A549 (cell line): ENCODE data around the gene GRIN2C. TPM values are rescaled to one million over a fixed set of nuclear protein-coding genes. Genes with fewer than 3 reads are reported as not detected.
A peak's percentile ranks its signal among the peaks of the same experiment; 100 is the strongest.

ENCODE experiments used
- ATAC-seq, 2 experiments: fragments of 200-7000 bp in 1 of 2; fragments of >200 bp in 1 of 2; cut with Nextera tagmentation in 1 of 2; cut with Tn5 transposase in 1 of 2; 3 replicates each; pipeline versions ENCODE4 v1.8.0 to v1.9.1; 2018 to 2020; ENCODE audit warnings: mild to moderate bottlenecking in 1 of 2, moderate library complexity in 1 of 2
- CTCF ChIA-PET: fragments of 300-600 bp; sonication (Branson Sonifier 250); formaldehyde crosslinking; extraction: SDS; loops from one replicate; lab custom pipeline; 2021; ENCODE audit warnings: antibody characterized with exemption, inconsistent platforms; lab: Yijun Ruan, JAX
- POLR2A ChIA-PET: fragments of 350-600 bp; formaldehyde crosslinking; extraction: SDS; loops from one replicate; lab custom pipeline; 2021; ENCODE audit warnings: antibody characterized with exemption, inconsistent platforms; lab: Yijun Ruan, JAX
- DNase-seq, 2 experiments: peaks; one replicate each; pipeline versions ENCODE4 v3.0.0 to v3.0.0-alpha.2; 2011 to 2016; ENCODE audit warnings: low read depth in 1 of 2, low spot score in 1 of 2
- FAIRE-seq: peaks from 2 replicates; lab custom pipeline; 2011; peaks lifted over from hg19 to GRCh38; lab: Jason Lieb, UNC
- H3K27ac ChIP-seq, 2 experiments: fragments of >200 bp; sonication (Bioruptor Twin); formaldehyde crosslinking; 3 replicates each; pipeline ENCODE4 v1.5.1; 2016 to 2017
- H3K4me1 ChIP-seq: fragments of >200 bp; sonication (Bioruptor Twin); formaldehyde crosslinking; 3 replicates; pipeline ENCODE4 v1.6.1; 2016
- H3K4me2 ChIP-seq: fragments of >200 bp; sonication (Bioruptor Twin); formaldehyde crosslinking; 3 replicates; pipeline ENCODE4 v1.6.1; 2016
- H3K4me3 ChIP-seq: fragments of >200 bp; sonication (Bioruptor Twin); formaldehyde crosslinking; 3 replicates; pipeline ENCODE4 v1.5.1; 2016
- H3K9me3 ChIP-seq: fragments of >200 bp; sonication (Bioruptor Twin); formaldehyde crosslinking; 3 replicates; pipeline ENCODE4 v1.6.1; 2016
- CBX8 ChIP-seq: fragments of 200-600 bp; sonication (generic); IDR thresholded peaks from 2 replicates; pipeline ENCODE4 v1.6.1; 2016
- CEBPB ChIP-seq, 2 experiments: fragments of >200 bp in 1 of 2; sonication (Bioruptor Twin) in 1 of 2; formaldehyde crosslinking in 1 of 2; IDR thresholded peaks; 2 replicates each; pipeline ENCODE4 v1.6.1; 2012 to 2016
- CHD4 ChIP-seq: fragments of 200-600 bp; sonication (generic); IDR thresholded peaks from 2 replicates; pipeline ENCODE4 v1.6.1; 2016; ENCODE audit warnings: antibody characterized with exemption, mild to moderate bottlenecking, borderline replicate concordance
- EHF ChIP-seq: fragments of 250-450 bp; sonication (Bioruptor Pico); IDR thresholded peaks from 2 replicates; pipeline ENCODE4 v1.5.0; 2020; ENCODE audit warnings: mild to moderate bottlenecking
- ESRRA ChIP-seq: fragments of 150-350 bp; IDR thresholded peaks from 2 replicates; pipeline ENCODE4 v1.6.1; 2014; ENCODE audit warnings: mild to moderate bottlenecking, low read length, borderline replicate concordance
- GATA3 ChIP-seq: IDR thresholded peaks from 2 replicates; pipeline ENCODE4 v1.6.1; 2012; ENCODE audit warnings: borderline replicate concordance
- HDAC2 ChIP-seq: fragments of 200-600 bp; sonication (generic); IDR thresholded peaks from 2 replicates; pipeline ENCODE4 v1.6.1; 2016
- HEYL ChIP-seq: fragments of 250-450 bp; sonication (Bioruptor Pico); IDR thresholded peaks from 2 replicates; pipeline ENCODE4 v1.8.0; 2021; ENCODE audit warnings: mild to moderate bottlenecking, moderate library complexity
- HOXA7 ChIP-seq: fragments of 250-450 bp; sonication (Bioruptor Pico); IDR thresholded peaks from 2 replicates; pipeline ENCODE4 v1.5.0; 2020; ENCODE audit warnings: mild to moderate bottlenecking, moderate library complexity
- HOXB13 ChIP-seq: fragments of 250-450 bp; sonication (Bioruptor Pico); IDR thresholded peaks from 2 replicates; pipeline ENCODE4 v1.5.0; 2020; ENCODE audit warnings: low read depth, mild to moderate bottlenecking, moderate library complexity
- JUNB ChIP-seq: fragments of >200 bp; sonication (Bioruptor Twin); formaldehyde crosslinking; IDR thresholded peaks from 2 replicates; pipeline ENCODE4 v1.6.1; 2016
- KDM1A ChIP-seq: fragments of 200-600 bp; sonication (generic); IDR thresholded peaks from 2 replicates; pipeline ENCODE4 v1.6.1; 2016; ENCODE audit warnings: low read depth, mild to moderate bottlenecking
- KDM5A ChIP-seq: fragments of 200-600 bp; sonication (generic); IDR thresholded peaks from 2 replicates; pipeline ENCODE4 v1.6.1; 2016; ENCODE audit warnings: antibody characterized with exemption, mild to moderate bottlenecking
- POLR2A ChIP-seq: IDR thresholded peaks from 2 replicates; pipeline ENCODE4 v1.6.1; 2012; ENCODE audit warnings: mild to moderate bottlenecking, low read length
- RAD21 ChIP-seq, 2 experiments: fragments of >200 bp in 1 of 2; sonication (Bioruptor Twin) in 1 of 2; formaldehyde crosslinking in 1 of 2; IDR thresholded peaks in 1 of 2; conservative IDR thresholded peaks in 1 of 2; 2 replicates in 1 of 2; 3 replicates in 1 of 2; pipeline ENCODE4 v1.6.1; 2012 to 2018; ENCODE audit warnings: inconsistent platforms in 1 of 2
- RCOR1 ChIP-seq: fragments of 150-350 bp; IDR thresholded peaks from 2 replicates; pipeline ENCODE4 v1.6.1; 2014; ENCODE audit warnings: antibody characterized with exemption, low read length, low read depth
- SREBF2 ChIP-seq: fragments of 450-650 bp; IDR thresholded peaks from 2 replicates; pipeline ENCODE4 v1.6.1; 2014; ENCODE audit warnings: mild to moderate bottlenecking, moderate library complexity
- TFCP2L1 ChIP-seq: fragments of 250-450 bp; sonication (Bioruptor Pico); IDR thresholded peaks from 2 replicates; pipeline ENCODE4 v1.5.0; 2021; ENCODE audit warnings: mild to moderate bottlenecking
- ZC3H11A ChIP-seq: fragments of 450-650 bp; IDR thresholded peaks from 2 replicates; pipeline ENCODE4 v1.6.1; 2014; ENCODE audit warnings: antibody characterized with exemption, mild to moderate bottlenecking
- WGBS: methylation state at CpG from one replicate; pipeline ENCODE4 v1.1.6; 2017; ENCODE audit errors: missing lambda C conversion rate; 5-methylcytosine and 5-hydroxymethylcytosine counted together
- polyA plus RNA-seq, 4 experiments: library from polyadenylated mRNA; depleted of rRNA in 3 of 4; stranded (reverse); fragments of >200 nt; fragmentation: RNase III in 1 of 4; extraction: RNeasy Plus Mini Kit Qiagen cat#74134 plus additional on column Dnase treatment in 1 of 4; gene quantifications; 2 replicates in 3 of 4; 3 replicates in 1 of 4; pipeline ENCODE4 v1.2.3, GENCODE V29; 2011 to 2017
- TF ChIP-seq, protein P1 (sequence below): IDR thresholded peaks from 2 replicates; pipeline ENCODE4 v1.6.1; 2012
- TF ChIP-seq, protein P2 (sequence below): fragments of 200-600 bp; sonication (generic); IDR thresholded peaks from 2 replicates; pipeline ENCODE4 v1.6.1; 2016; ENCODE audit warnings: antibody characterized with exemption, mild to moderate bottlenecking, moderate library complexity
- TF ChIP-seq, protein P3 (sequence below): fragments of >200 bp; sonication (Bioruptor Twin); formaldehyde crosslinking; IDR thresholded peaks from 2 replicates; pipeline ENCODE4 v1.6.1; 2016
- TF ChIP-seq, protein P4 (sequence below): fragments of >200 bp; sonication (Bioruptor Twin); formaldehyde crosslinking; IDR thresholded peaks from 3 replicates; pipeline ENCODE4 v1.5.1; 2016
- TF ChIP-seq, protein P5 (sequence below): IDR thresholded peaks from 2 replicates; pipeline ENCODE4 v1.6.1; 2012; ENCODE audit warnings: low read depth, borderline replicate concordance
- TF ChIP-seq, protein P6 (sequence below): fragments of 450-650 bp; IDR thresholded peaks from 2 replicates; pipeline ENCODE4 v1.6.1; 2014; ENCODE audit warnings: antibody characterized with exemption

Gene GRIN2C
- polyA plus RNA-seq, 2 of the 4 experiments (the other 2 are of a cell fraction) = 0.17 to 0.28 TPM

DNA sequence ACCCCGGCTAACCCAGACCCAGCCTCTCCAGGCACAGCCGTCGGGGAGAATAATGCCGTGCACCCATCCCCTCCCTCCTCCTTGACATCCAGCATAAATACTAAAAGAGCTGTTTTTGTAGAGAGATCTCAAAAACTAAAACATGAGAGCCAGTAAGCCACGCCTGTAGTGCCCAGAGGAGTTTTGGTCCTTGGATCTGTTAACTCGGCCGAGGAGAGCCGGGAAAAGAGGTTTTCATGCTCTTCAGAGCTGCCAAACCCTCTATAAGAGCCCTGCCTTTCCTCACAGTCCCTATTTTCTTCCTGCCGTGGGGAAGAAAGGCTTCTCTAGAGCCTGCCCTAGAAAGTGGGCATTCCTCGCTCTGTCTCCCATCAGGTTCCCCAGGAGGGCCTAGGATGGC lies 53.4 kb downstream of the GRIN2C start:
- Histone ChIP-seq H3K9me3 (no peaks in the 10 kb centered on the region), H3K4me2 (no peak overlapping the region)
- ATAC-seq = no peak
- TF ChIP-seq GATA3 (no peak), CHD4 (no peak), HOXB13 (CRISPR knock-in tag) (no peak), RCOR1 (no peak), EHF (CRISPR knock-in tag) (no peak), HDAC2 (no peak), CEBPB (IDR thresholded peaks at IDR 0.05) (no peak), ESRRA (no peak), SREBF2 (no peak), RAD21 (conservative IDR thresholded peaks at IDR 0.05 in 1 of 2, IDR thresholded peaks at IDR 0.05 in 1 of 2) (no peak), KDM1A (no peak), JUNB (no peak), HOXA7 (CRISPR knock-in tag) (no peak), ZC3H11A (no peak)
- TF ChIP-seq, protein P1, sequence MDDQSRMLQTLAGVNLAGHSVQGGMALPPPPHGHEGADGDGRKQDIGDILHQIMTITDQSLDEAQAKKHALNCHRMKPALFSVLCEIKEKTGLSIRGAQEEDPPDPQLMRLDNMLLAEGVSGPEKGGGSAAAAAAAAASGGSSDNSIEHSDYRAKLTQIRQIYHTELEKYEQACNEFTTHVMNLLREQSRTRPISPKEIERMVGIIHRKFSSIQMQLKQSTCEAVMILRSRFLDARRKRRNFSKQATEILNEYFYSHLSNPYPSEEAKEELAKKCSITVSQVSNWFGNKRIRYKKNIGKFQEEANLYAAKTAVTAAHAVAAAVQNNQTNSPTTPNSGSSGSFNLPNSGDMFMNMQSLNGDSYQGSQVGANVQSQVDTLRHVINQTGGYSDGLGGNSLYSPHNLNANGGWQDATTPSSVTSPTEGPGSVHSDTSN = no peak
- TF ChIP-seq, protein P2, sequence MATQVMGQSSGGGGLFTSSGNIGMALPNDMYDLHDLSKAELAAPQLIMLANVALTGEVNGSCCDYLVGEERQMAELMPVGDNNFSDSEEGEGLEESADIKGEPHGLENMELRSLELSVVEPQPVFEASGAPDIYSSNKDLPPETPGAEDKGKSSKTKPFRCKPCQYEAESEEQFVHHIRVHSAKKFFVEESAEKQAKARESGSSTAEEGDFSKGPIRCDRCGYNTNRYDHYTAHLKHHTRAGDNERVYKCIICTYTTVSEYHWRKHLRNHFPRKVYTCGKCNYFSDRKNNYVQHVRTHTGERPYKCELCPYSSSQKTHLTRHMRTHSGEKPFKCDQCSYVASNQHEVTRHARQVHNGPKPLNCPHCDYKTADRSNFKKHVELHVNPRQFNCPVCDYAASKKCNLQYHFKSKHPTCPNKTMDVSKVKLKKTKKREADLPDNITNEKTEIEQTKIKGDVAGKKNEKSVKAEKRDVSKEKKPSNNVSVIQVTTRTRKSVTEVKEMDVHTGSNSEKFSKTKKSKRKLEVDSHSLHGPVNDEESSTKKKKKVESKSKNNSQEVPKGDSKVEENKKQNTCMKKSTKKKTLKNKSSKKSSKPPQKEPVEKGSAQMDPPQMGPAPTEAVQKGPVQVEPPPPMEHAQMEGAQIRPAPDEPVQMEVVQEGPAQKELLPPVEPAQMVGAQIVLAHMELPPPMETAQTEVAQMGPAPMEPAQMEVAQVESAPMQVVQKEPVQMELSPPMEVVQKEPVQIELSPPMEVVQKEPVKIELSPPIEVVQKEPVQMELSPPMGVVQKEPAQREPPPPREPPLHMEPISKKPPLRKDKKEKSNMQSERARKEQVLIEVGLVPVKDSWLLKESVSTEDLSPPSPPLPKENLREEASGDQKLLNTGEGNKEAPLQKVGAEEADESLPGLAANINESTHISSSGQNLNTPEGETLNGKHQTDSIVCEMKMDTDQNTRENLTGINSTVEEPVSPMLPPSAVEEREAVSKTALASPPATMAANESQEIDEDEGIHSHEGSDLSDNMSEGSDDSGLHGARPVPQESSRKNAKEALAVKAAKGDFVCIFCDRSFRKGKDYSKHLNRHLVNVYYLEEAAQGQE = no peak
- TF ChIP-seq, all 56 proteins: peak for 0
- WGBS = 89% methylated on average over 10 of the region's 10 CpGs
- POLR2A ChIA-PET = no interaction called here
- Histone ChIP-seq H3K4me3 (no peak overlapping the region), H3K4me1 (no peaks in the 10 kb centered on the region), H3K27ac (no peak overlapping the region)
- FAIRE-seq (no peak), DNase-seq (no peak)
- CTCF ChIA-PET = interaction anchor here (1.4 to 53.6 kb wide), 4 partner anchors 10 to 51 kb away, joined by 3 to 1302 read pairs (median 106); partner anchors contain the start of genes FDXR and GRIN2C

DNA sequence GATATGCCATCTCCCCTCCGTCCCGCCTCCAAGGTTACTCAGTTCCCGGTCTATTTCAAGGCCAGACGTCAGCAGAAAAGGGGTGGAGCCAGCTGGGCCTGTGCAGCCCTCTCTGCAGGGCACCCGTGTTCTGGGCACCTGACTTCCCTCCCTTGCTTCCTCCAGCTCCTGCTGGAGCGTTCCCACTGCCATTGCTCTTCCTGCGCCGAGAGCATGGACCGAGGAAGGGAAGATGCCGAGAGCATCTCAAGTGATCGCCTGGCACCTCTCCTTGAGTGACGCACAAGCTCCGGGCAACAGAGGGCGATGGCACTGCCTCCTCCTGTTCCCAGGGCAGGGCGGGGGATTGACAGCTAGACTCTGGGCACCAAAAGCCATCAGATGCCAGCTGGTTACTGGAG lies 54.1 kb downstream of the GRIN2C start:
- Histone ChIP-seq H3K9me3 (no peaks in the 10 kb centered on the region), H3K4me2 (no peak overlapping the region), H3K4me1 (no peaks in the 10 kb centered on the region), H3K27ac (no peak overlapping the region), H3K4me3 (no peak overlapping the region)
- no peak for DNase-seq
- ChIA-PET POLR2A (no interaction called here), CTCF (interaction anchor here (0.8 to 53.6 kb wide), 7 partner anchors 11 to 51 kb away, joined by 3 to 1302 read pairs (median 3); partner anchors contain the start of genes FDXR and GRIN2C)
- peak in 1 of 2 experiments; percentile 23; a peak in 1 of 6 replicates for ATAC-seq
- WGBS = 80% methylated on average over 15 of the region's 15 CpGs
- TF ChIP-seq ZC3H11A (no peak), CBX8 (no peak), HEYL (CRISPR knock-in tag) (no peak), KDM1A (no peak), CHD4 (no peak), KDM5A (no peak), HOXA7 (CRISPR knock-in tag) (no peak), POLR2A (no peak), TFCP2L1 (CRISPR knock-in tag) (no peak)
- TF ChIP-seq, protein P3, sequence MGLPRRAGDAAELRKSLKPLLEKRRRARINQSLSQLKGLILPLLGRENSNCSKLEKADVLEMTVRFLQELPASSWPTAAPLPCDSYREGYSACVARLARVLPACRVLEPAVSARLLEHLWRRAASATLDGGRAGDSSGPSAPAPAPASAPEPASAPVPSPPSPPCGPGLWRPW = no peak
- TF ChIP-seq, protein P4, sequence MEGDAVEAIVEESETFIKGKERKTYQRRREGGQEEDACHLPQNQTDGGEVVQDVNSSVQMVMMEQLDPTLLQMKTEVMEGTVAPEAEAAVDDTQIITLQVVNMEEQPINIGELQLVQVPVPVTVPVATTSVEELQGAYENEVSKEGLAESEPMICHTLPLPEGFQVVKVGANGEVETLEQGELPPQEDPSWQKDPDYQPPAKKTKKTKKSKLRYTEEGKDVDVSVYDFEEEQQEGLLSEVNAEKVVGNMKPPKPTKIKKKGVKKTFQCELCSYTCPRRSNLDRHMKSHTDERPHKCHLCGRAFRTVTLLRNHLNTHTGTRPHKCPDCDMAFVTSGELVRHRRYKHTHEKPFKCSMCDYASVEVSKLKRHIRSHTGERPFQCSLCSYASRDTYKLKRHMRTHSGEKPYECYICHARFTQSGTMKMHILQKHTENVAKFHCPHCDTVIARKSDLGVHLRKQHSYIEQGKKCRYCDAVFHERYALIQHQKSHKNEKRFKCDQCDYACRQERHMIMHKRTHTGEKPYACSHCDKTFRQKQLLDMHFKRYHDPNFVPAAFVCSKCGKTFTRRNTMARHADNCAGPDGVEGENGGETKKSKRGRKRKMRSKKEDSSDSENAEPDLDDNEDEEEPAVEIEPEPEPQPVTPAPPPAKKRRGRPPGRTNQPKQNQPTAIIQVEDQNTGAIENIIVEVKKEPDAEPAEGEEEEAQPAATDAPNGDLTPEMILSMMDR = no peak
- TF ChIP-seq, protein P5, sequence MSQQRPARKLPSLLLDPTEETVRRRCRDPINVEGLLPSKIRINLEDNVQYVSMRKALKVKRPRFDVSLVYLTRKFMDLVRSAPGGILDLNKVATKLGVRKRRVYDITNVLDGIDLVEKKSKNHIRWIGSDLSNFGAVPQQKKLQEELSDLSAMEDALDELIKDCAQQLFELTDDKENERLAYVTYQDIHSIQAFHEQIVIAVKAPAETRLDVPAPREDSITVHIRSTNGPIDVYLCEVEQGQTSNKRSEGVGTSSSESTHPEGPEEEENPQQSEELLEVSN = no peak
- TF ChIP-seq, protein P1 = no peak
- TF ChIP-seq, protein P6, sequence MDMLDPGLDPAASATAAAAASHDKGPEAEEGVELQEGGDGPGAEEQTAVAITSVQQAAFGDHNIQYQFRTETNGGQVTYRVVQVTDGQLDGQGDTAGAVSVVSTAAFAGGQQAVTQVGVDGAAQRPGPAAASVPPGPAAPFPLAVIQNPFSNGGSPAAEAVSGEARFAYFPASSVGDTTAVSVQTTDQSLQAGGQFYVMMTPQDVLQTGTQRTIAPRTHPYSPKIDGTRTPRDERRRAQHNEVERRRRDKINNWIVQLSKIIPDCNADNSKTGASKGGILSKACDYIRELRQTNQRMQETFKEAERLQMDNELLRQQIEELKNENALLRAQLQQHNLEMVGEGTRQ = no peak
- no peak for FAIRE-seq
